Measurements from ENCODE around the gene MIGA1.
"Not testable (repeated sequence)": the region's sequence is repeated elsewhere in the genome, so short reads cannot be mapped to it uniquely, and the experiment has no call there.

The MIGA1 gene

DNA sequence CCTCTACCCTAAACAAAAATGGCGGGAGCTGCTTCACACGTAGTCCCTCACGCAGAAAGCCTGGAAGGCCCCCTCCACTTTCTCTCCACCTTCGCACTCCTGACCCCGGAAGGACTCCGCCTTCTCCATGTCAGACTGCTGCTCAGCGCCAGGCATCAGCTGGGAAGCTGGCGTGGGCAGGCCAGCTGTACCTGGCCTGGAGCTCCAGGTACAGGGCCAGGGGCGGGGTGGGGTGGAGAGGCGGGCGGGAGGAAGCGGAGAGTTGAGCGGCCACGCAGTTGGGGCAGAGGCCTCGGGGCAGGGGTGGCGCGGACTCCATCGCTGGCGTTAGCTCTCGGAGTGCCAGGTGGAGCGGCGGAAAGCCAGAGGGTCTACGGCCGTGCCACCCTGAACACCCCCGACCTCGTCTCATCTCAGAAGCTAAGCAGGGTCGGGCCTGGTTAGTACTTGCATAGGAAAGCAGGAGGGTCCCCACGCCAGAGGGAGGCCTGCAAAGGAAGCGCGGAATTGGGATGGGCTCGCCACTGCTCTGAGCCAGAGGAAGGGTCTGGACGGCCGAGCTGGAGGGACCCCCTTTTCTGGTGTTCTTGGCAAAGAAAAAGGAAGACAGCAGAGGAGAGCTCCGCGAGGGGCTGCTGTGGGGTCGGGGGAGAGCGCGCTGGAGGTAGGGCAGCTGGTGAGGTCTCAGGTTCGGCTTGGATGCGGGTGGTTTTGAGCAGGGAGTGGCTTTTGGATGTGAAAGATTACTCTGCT is at the start of gene MIGA1:
MIGA1 (plus strand) TSS at position 121 of the 753 bp plus-strand sequence. CDS start 3,604 bp downstream, outside the sequence.
- in situ Hi-C loops (cut with HindIII; ENCODE audit: low sequenced_read_pairs): loop anchor here (5.0 kb wide), 1 partner anchor 37 kb away; no protein-coding TSS in a partner anchor

GRCh38 chr1:77732090-77732489 is 47.4 kb upstream of the MIGA1 start:
- in situ Hi-C loops (cut with HindIII; ENCODE audit: low sequenced_read_pairs): no loop called here

DNA sequence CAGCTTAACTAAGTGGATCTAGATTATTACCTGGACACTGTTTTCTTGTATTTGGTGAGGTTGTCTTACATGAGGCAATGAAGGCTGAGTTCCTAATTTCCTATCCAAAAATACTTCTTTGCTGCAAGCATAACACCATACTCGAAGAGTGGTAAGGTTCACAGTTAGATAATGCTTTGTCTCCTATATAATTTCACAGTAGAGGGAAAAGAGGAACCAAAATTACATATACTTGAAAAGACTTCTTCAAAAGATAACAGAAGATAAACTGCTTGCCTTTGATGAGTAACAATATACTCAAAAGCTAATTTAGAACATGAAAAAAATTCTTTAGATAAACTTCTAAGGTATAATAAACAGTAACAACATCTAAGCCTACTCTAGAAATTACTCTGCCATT is 40.2 kb upstream of the MIGA1 start:
- in situ Hi-C loops (cut with HindIII; ENCODE audit: low sequenced_read_pairs): no loop called here

DNA sequence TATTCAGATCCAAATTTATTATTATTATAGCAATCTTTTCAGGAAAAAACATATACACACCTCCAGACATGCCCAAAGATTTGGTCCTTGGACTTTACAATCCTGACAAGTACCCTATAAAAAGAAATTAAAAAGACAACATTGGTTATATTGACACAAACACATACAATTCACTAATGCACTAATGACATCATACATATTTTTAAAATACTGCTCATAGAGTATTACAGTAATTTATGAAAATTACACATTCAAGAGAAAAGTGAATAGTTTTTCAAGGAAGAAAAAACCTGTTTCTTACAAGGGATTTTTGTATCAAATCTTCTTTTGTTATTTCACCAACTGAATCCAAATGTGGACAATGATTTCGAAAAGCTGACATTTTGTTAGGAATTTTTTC is 38.1 kb upstream of the MIGA1 start:
- in situ Hi-C loops (cut with HindIII; ENCODE audit: low sequenced_read_pairs): loop anchor here (5.0 kb wide), 1 partner anchor 41 kb away; no protein-coding TSS in a partner anchor

DNA sequence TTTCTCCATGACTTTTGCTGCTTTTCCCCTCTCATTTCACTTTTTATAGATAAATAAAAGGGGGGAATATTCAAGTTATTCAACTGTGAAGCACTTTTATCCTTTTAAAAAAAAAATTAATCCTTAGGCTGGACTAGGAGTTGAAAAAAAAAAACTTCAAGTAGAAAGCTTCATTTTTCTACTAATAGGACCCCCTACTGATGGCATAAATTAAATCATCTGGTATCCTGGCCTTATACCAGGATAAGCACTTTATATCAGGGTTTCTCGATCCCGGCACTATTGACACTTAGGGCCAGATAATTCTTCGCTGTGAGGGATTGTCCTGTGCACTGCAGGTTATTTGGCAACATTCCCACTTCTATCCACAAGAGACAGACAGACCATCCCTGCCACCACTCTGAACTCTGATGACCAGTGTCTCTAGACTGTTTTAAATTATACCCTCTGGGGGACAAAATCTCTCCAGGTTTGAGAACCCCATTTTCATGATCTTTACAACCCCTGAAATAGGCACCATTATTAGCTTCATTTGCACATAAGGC is 37.4 kb upstream of the MIGA1 start:
- in situ Hi-C loops (cut with HindIII; ENCODE audit: low sequenced_read_pairs): loop anchor here (5.0 kb wide), 1 partner anchor 40 kb away; no protein-coding TSS in a partner anchor

GRCh38 chr1:77744576-77744975 is 34.9 kb upstream of the MIGA1 start:
- in situ Hi-C loops (cut with HindIII; ENCODE audit: low sequenced_read_pairs): loop anchor here (5.0 kb wide), 1 partner anchor 38 kb away; no protein-coding TSS in a partner anchor

- in situ Hi-C loops (cut with HindIII; ENCODE audit: low sequenced_read_pairs): not testable (repeated sequence)
Measured at GRCh38 chr1:77749489-77749888, 30.0 kb upstream of the MIGA1 start.

- in situ Hi-C loops (cut with HindIII; ENCODE audit: low sequenced_read_pairs): no loop called here
Measured at GRCh38 chr1:77756052-77756754, 23.2 kb upstream of the MIGA1 start.

DNA sequence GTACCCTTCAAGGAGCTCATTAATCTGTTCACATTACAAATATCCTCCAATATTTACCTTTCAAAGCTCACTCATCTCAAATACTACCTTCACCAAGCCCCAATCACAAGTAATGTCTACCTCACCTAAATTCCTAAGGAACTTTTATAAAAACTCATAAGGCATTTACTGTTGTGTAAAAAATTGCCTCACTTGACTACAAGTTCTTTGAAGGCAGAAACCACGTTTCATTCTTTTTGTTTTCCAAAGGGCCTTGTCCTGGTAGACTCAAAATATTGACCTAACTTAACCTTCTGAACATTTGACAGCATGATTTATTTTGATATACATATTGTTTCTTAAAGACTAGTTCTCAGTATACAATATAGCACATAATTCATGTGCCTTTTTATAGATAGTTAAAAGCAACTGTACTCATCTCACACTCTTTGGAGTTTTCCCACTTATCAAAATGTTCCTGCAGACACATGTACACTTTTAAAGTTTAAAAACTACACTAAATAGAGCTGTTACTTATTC is 22.3 kb upstream of the MIGA1 start:
- in situ Hi-C loops (cut with HindIII; ENCODE audit: low sequenced_read_pairs): no loop called here

GRCh38 chr1:77757603-77758002 is 21.8 kb upstream of the MIGA1 start:
- in situ Hi-C loops (cut with HindIII; ENCODE audit: low sequenced_read_pairs): no loop called here

GRCh38 chr1:77759071-77760028 is 20.1 kb upstream of the MIGA1 start, which contains the start of gene USP33:
TSS of gene USP33 (minus strand) at chr1:77759852. CDS start at chr1:77741697, 18,155 bp downstream.
- in situ Hi-C loops (cut with HindIII; ENCODE audit: low sequenced_read_pairs): no loop called here

DNA sequence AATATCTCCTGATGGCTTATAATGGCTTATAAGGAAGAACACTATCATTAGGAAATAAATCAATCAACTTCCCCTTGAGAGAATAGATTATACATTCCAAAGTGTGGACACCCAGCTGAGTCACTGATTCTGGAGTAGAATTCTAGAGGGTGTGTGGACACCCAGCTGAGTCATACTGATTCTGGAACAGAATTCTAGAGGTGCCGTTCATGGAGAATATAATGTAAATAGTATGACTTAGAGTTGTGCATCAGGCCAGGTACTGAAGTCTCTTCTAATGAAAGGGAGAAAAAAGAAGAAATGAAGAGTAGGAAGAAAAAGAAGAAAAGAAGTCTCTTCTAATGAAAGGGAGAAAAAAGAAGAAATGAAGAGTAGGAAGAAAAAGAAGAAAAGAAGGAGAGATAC is 17.4 kb upstream of the MIGA1 start:
- in situ Hi-C loops (cut with HindIII; ENCODE audit: low sequenced_read_pairs): no loop called here

GRCh38 chr1:77768006-77768405 is 11.4 kb upstream of the MIGA1 start:
- in situ Hi-C loops (cut with HindIII; ENCODE audit: low sequenced_read_pairs): no loop called here

- in situ Hi-C loops (cut with HindIII; ENCODE audit: low sequenced_read_pairs): no loop called here
Measured at GRCh38 chr1:77776007-77776700, 3.3 kb upstream of the MIGA1 start.

DNA sequence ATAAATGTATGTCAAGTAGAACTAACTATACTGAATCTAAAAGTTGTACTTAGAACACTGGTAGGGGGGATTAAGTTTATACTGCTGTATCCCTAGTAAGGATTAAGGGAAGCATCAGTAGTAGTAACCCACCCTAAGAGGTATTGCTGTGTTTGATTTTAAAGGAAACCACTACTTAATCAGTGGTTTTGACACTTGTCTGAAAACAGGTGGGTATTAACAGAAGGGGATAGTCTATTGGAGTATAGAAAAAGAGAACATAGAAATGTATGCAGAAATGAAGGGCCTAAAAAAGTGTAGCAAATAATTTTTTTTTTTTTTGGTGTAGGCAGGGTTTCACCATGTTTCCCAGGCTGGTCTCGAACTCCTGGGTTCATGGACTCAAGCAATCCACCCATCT is 2.2 kb downstream of the MIGA1 start:
- in situ Hi-C loops (cut with HindIII; ENCODE audit: low sequenced_read_pairs): loop anchor here (5.0 kb wide), 1 partner anchor 39 kb away; no protein-coding TSS in a partner anchor

- in situ Hi-C loops (cut with HindIII; ENCODE audit: low sequenced_read_pairs): loop anchor here (5.0 kb wide), 1 partner anchor 41 kb away; no protein-coding TSS in a partner anchor
Measured at GRCh38 chr1:77783141-77783540, 3.7 kb downstream of the MIGA1 start.

GRCh38 chr1:77786093-77786741 is 6.8 kb downstream of the MIGA1 start:
- in situ Hi-C loops (cut with HindIII; ENCODE audit: low sequenced_read_pairs): not testable (repeated sequence)

DNA sequence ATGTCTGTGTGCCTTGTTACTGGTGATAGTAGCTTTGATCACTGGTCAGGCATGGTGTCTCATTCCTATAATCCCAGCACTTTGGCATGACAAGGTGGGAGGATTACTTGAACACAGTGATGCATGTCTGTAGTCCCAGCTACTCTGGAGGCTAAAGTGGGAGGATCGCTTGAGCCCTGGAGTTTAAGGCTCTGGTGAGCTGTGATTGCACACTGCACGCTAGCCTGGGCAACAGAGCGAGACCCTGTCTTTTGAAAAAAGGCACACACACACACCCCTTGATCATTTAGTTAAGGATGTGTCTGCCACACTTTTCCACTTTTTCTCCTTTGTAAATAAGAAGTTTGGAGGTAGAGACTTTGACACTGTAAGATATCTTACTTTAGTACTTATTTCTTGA is 15.1 kb downstream of the MIGA1 start:
- in situ Hi-C loops (cut with HindIII; ENCODE audit: low sequenced_read_pairs): no loop called here

Measured in endothelial cell of hepatic sinusoid (primary cell).